Mucosa of rectum (tissue), 2 donors: Measurements from ENCODE around the gene SSBP4.

Experiments
- H3K27ac ChIP-seq, 2 donors: one replicate each; pipeline ENCODE4 v1.7.0; 2013; ENCODE audit warnings: inconsistent platforms in 2 of 2, low read depth in 2 of 2, low read length in 2 of 2
- H3K27me3 ChIP-seq, 2 donors: one replicate each; pipeline ENCODE4 v1.7.0; 2013; ENCODE audit warnings: low read length in 2 of 2; ENCODE audit not compliant: control insufficient read depth in 2 of 2, insufficient read depth in 2 of 2
- H3K36me3 ChIP-seq, 2 donors: one replicate each; pipeline ENCODE4 v1.7.0; 2013; ENCODE audit warnings: low read length in 2 of 2; ENCODE audit not compliant: control insufficient read depth in 2 of 2, insufficient read depth in 2 of 2
- H3K4me1 ChIP-seq, 2 donors: one replicate each; pipeline ENCODE4 v1.7.0; 2013; ENCODE audit warnings: low read length in 2 of 2, mild to moderate bottlenecking in 1 of 2; ENCODE audit not compliant: control insufficient read depth in 2 of 2, insufficient read depth in 2 of 2
- H3K4me3 ChIP-seq, 2 donors: one replicate each; pipeline ENCODE4 v1.7.0; 2013; ENCODE audit warnings: low read length in 2 of 2
- H3K9ac ChIP-seq, 2 donors: one replicate each; pipeline ENCODE4 v1.7.0; 2013; ENCODE audit warnings: low read length in 2 of 2, low read depth in 1 of 2, mild to moderate bottlenecking in 1 of 2
- H3K9me3 ChIP-seq, 2 donors: one replicate each; pipeline ENCODE4 v1.7.0; 2013; ENCODE audit warnings: low read length in 2 of 2; ENCODE audit not compliant: control insufficient read depth in 2 of 2
- donor health status: healthy.
- donor health status: Normal muscosa, but diverticular disease.

SSBP4 gene

GRCh38 chr19:18408053-18408476 is 11.1 kb upstream of the SSBP4 start:
- Histone ChIP-seq H3K27ac (peak overlapping the region in 1 of 2 donors; percentile 4), H3K9me3 (no peaks in the 10 kb centered on the region), H3K27me3 (no peaks in the 10 kb centered on the region), H3K9ac (peak overlapping the region; percentile 5), H3K4me3 (no peak overlapping the region), H3K36me3 (no peaks in the 10 kb centered on the region), H3K4me1 (peaks cover 9% of the 10 kb centered on the region in 2 donors)

GRCh38 chr19:18412610-18413239 is 6.5 kb upstream of the SSBP4 start:
- H3K9ac ChIP-seq = no peak overlapping the region
- no peaks in the 10 kb centered on the region for H3K36me3 ChIP-seq
- no peak overlapping the region for H3K4me3 ChIP-seq
- H3K9me3 ChIP-seq = no peaks in the 10 kb centered on the region
- peaks cover 17 to 35% of the 10 kb centered on the region in 2 donors for H3K4me1 ChIP-seq
- no peak overlapping the region for H3K27ac ChIP-seq
- H3K27me3 ChIP-seq = peaks cover 3% of the 10 kb centered on the region in 2 donors

- Histone ChIP-seq H3K9ac (peak overlapping the region; percentile 14 to 43), H3K36me3 (no peaks in the 10 kb centered on the region), H3K4me1 (peaks cover 30 to 43% of the 10 kb centered on the region in 2 donors), H3K4me3 (no peak overlapping the region), H3K27ac (peak overlapping the region; percentile 79 to 89), H3K9me3 (no peaks in the 10 kb centered on the region), H3K27me3 (peaks cover 8 to 9% of the 10 kb centered on the region in 2 donors)
Observed at GRCh38 chr19:18414504-18415177, 4.6 kb upstream of the SSBP4 start.

- Histone ChIP-seq H3K9ac (peak overlapping the region; percentile 17 to 43), H3K36me3 (no peaks in the 10 kb centered on the region), H3K27ac (peak overlapping the region; percentile 79 to 89), H3K9me3 (no peaks in the 10 kb centered on the region), H3K4me3 (peak overlapping the region in 1 of 2 donors; percentile 4), H3K27me3 (peaks cover 8 to 9% of the 10 kb centered on the region in 2 donors), H3K4me1 (peaks cover 30 to 43% of the 10 kb centered on the region in 2 donors)
Observed at GRCh38 chr19:18415178-18415867, 3.9 kb upstream of the SSBP4 start.

GRCh38 chr19:18416778-18417249 is 2.4 kb upstream of the SSBP4 start:
- Histone ChIP-seq H3K4me1 (peaks cover 35 to 46% of the 10 kb centered on the region in 2 donors), H3K4me3 (peak overlapping the region; percentile 41 to 56), H3K9ac (peak overlapping the region; percentile 38 to 56)

GRCh38 chr19:18417250-18418028 is 1.8 kb upstream of the SSBP4 start:
- H3K9me3 ChIP-seq = no peaks in the 10 kb centered on the region
- H3K4me3 ChIP-seq = peak overlapping the region; percentile 41 to 56
- H3K27ac ChIP-seq = peak overlapping the region; percentile 79 to 89
- H3K27me3 ChIP-seq = peaks cover 8 to 9% of the 10 kb centered on the region in 2 donors
- peaks cover 36 to 46% of the 10 kb centered on the region in 2 donors for H3K4me1 ChIP-seq
- H3K9ac ChIP-seq = peak overlapping the region; percentile 38 to 56
- no peaks in the 10 kb centered on the region for H3K36me3 ChIP-seq

More at GRCh38 chr19:18416778-18417249, 2.4 kb upstream of the SSBP4 start:
- Histone ChIP-seq H3K36me3 (no peaks in the 10 kb centered on the region), H3K9me3 (no peaks in the 10 kb centered on the region), H3K27ac (peak overlapping the region; percentile 79 to 89), H3K27me3 (peaks cover 8 to 9% of the 10 kb centered on the region in 2 donors)

GRCh38 chr19:18418029-18418482 is 1.1 kb upstream of the SSBP4 start:
- Histone ChIP-seq H3K9me3 (no peaks in the 10 kb centered on the region), H3K4me3 (peak overlapping the region; percentile 56 to 74), H3K4me1 (peaks cover 42 to 46% of the 10 kb centered on the region in 2 donors), H3K27me3 (peaks cover 8 to 9% of the 10 kb centered on the region in 2 donors), H3K27ac (peak overlapping the region; percentile 79 to 89), H3K36me3 (peaks cover 0 to 2% of the 10 kb centered on the region in 2 donors), H3K9ac (peak overlapping the region in 1 of 2 donors; percentile 71)

GRCh38 chr19:18418483-18419194 is 559 bp upstream of the SSBP4 start:
- H3K9me3 ChIP-seq = no peaks in the 10 kb centered on the region
- H3K27me3 ChIP-seq = peaks cover 8 to 9% of the 10 kb centered on the region in 2 donors
- H3K36me3 ChIP-seq = peaks cover 0 to 3% of the 10 kb centered on the region in 2 donors
- H3K4me3 ChIP-seq = peak overlapping the region; percentile 56 to 74
- H3K4me1 ChIP-seq = peaks cover 47 to 52% of the 10 kb centered on the region in 2 donors
- peak overlapping the region; percentile 71 to 75 for H3K9ac ChIP-seq
- peak overlapping the region; percentile 79 to 89 for H3K27ac ChIP-seq
